Measurements from ENCODE around the gene SYK.
"Not testable (repeated sequence)": the region's sequence is repeated elsewhere in the genome, so short reads cannot be mapped to it uniquely, and the experiment has no call there.

Gene SYK

DNA sequence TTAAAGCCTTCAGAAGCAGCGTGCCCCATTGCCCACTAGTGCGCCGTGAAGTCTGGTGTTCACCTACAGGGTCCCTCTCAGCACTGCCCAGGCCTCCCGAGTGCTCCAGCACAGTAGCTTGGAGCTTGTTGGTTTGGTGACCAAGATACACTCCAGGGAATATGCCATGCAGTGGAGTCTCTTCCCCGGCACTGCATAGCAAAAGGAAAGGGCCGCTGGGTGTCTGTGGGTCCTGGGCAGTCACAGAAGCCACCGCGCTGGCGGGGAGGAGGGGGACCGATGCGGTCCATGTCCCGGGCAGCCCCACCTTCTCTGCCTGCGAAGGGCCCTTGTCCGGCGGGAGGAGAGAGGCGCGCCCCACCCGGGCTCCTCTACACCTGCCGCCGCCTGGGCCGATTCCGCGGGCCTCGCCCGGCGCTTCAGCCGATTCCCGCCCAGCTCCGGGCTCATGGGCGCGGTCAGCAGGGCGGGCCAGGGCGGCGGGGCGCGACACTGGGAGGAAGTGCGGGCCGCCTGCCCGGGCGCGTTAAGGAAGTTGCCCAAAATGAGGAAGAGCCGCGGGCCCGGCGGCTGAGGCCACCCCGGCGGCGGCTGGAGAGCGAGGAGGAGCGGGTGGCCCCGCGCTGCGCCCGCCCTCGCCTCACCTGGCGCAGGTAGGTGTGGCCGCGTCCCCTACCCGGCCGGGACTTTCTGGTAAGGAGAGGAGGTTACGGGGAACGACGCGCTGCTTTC, at the start of gene SYK:
Gene SYK (plus strand): TSS at position 579 of the 732 bp plus-strand sequence. CDS start 42,080 bp downstream, outside the sequence.
- peak; percentile 4 for DNase-seq (ENCODE audit: low read depth, low spot score)

- peak; percentile 56 for DNase-seq (ENCODE audit: low read depth, low spot score)
These were observed 45.9 kb upstream of the SYK start for GRCh38 chr9:90755514-90756371.

DNA sequence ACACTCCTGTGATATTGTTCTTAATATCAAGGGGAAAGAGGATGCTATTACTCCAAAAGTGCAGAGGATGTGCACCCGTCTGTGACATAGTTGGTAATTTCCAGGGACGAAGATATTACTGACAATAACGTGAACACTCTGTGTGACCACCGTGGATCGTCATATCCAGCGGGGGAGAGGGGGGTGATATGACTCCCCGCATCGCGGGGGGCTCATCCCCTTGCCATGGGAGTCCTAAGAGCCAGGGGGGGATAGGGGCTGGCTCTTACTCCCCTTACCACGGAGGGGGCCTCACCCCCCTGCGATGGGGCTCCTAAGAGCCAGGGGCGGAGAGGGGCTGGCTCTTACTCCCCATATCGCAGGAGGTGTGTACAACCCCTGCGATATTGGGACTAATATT, 41.0 kb upstream of the SYK start:
- not testable (repeated sequence) for DNase-seq (ENCODE audit: low read depth, low spot score)

DNA sequence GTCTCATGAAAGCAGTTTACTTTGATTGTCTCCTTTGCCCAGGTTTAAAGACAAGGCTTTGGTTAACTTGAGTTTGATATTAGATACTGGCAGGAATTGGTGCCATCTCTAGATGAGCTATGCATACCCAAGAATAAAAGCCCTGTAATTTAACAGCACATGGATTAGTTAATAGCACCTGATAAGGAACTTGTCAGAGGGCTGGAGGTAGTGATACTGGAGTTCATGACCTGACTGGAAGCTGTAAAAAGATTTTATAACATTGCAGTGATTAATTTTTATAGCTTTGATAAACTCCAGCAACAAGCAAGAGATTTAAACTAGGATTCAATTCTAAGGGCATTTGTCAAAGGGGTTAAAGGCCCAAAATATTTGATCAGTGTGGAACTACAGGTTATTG, 34.9 kb upstream of the SYK start:
- DNase-seq (ENCODE audit: low read depth, low spot score), result no peak

DNA sequence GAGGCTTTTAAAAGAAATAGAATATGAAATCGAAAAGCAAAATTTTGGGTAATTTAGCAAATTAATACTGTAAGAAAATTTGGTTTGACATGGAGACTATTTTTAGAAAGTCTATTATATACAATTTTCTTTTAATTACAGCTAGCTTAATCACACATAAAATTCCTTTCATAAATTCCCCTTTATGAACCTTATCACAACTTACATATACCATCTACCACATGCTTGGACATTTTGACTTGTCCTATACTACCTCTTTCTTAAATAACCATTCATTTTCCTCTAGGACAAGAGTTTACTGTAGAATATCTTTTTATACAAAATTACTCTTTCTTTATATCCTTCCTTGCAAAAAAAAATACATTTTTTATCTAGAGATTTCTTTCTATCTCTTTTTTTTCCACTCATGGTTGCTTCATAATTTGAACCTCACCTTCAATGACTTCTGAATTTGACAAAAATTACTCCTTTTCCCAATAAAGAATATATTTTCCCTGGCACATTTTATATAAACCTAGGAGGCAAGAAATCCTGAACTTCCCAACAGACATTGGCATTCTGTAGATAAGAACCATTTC, 34.0 kb upstream of the SYK start:
- no peak for DNase-seq (ENCODE audit: low read depth, low spot score)

DNA sequence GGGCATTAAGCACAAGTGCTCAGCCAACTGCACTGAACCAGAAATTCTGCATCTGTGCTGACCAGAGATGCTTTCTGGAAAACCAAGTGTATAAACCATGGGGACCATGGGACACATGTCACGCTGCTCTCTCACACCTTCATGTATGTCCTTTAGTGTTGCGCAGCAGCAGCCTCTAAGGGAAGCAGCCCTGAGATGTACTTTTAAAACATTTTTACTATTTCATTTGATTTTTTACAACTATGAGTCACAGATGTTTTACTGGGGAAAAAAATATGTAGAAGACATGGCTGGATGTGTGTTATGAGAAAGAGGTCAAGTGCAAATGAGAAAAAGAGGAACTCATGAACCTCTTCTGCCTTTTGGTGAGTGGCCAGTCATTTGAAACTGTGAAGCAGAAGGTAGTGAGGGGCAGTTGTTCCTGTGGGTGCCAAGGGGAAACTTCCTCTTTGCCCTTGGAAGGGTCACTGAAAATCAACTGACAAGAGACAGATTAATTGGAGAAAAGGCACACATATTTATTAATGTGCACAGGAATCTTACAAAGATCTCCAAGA, 31.4 kb upstream of the SYK start:
- DNase-seq (ENCODE audit: low read depth, low spot score), result no peak

- no peak for DNase-seq (ENCODE audit: low read depth, low spot score)
These were observed 30.7 kb upstream of the SYK start for GRCh38 chr9:90770927-90771326.

DNA sequence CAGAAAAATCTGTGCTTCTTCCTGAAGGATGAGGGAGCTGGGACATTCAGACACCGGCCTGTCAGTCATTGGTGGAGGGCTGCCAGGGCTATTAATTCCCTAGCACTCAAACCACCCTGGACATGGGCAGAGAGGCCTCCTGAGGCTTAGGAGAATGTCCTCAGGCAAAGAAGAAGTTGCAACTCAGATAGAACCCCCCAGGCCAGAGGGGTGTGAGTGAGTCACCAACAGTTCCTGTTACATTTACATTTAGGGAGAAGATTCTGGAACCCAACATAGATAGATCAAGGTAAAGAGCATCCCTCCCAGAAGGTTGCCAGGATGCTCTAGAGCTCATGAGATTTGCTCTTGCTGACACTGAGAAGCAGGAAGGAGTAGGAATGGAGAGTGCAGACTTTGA, 29.2 kb upstream of the SYK start:
- no peak for DNase-seq (ENCODE audit: low read depth, low spot score)

DNA sequence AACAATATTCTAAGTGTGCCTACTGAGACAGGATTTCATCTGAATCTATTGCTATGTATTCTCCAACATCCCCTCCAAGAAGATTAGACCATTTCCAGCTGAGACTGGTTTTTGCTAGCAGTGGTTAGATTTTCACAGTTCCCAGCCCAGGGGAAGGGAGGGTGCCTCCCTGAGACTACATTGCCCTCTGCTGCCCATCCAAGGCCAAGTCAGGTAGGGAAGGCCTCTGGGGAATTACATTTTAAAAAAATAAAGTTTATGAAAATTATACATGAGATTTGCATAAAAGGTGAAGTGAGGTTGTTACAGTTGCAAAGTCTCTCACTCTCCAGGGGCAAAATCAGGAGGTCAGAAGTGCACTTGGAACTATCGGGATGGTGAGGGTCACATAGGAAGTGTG, 28.0 kb upstream of the SYK start:
- DNase-seq (ENCODE audit: low read depth, low spot score), result peak; percentile 3

GRCh38 chr9:90774071-90774470, 27.5 kb upstream of the SYK start:
- no peak for DNase-seq (ENCODE audit: low read depth, low spot score)

DNA sequence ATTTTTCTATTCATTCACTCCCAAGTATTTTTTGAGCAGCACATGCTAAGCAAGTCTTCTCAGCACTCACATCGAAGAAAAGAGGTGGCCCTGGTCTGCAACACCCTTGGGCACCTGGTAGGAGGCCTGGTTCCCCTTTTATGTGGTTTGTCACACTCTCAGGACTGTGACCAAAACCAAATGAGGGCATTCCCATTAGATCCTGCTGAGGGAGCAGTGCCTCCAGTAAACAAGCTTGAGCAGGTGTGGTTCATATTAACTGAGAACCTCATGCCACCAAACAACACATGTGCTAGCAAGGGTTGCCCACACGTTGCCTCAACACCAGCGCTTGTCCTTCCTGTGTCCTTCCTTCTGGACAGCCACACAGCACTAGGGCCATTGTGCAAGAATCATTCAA, 26.9 kb upstream of the SYK start:
- DNase-seq (ENCODE audit: low read depth, low spot score), result no peak

GRCh38 chr9:90775657-90776056, 26.0 kb upstream of the SYK start:
- DNase-seq (ENCODE audit: low read depth, low spot score), result no peak

- no peak for DNase-seq (ENCODE audit: low read depth, low spot score)
These were observed 22.9 kb upstream of the SYK start for GRCh38 chr9:90778746-90779145.

GRCh38 chr9:90783552-90783951, 18.1 kb upstream of the SYK start:
- DNase-seq (ENCODE audit: low read depth, low spot score), result no peak

GRCh38 chr9:90783964-90784363, 17.7 kb upstream of the SYK start:
- DNase-seq (ENCODE audit: low read depth, low spot score), result no peak

DNA sequence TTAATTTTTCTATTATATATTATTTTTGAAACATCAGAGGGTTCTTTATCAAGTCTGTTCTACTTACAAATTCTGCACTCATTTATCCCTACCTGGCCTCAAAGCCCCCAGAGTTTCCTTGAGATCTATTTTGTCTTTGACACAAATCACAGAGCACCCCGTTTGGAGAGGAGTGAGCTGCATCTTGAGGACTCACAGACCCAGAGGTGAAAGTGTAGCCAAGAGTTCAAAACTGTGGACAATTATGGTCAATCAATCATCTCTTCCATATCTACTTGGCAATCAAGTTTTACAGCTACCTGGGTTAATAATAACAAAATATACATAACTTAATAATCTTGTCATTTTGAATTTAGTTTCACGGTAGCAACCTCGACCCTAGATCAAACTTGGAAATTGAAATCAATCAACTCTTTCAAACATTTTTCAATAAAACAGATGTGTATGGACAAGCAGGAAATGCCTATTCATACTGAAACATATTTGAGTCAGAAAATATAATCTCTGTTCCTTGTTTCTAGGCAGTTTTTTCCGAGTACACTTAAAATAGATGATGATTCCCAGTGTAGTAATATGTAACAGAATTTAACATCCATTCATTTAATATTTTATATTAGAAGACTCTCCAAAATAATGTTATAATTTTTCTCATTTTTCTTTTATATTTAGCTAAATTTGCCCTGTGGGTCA, 13.7 kb upstream of the SYK start:
- DNase-seq (ENCODE audit: low read depth, low spot score), result no peak

GRCh38 chr9:90788527-90788926, 13.1 kb upstream of the SYK start:
- not testable (repeated sequence) for DNase-seq (ENCODE audit: low read depth, low spot score)

DNA sequence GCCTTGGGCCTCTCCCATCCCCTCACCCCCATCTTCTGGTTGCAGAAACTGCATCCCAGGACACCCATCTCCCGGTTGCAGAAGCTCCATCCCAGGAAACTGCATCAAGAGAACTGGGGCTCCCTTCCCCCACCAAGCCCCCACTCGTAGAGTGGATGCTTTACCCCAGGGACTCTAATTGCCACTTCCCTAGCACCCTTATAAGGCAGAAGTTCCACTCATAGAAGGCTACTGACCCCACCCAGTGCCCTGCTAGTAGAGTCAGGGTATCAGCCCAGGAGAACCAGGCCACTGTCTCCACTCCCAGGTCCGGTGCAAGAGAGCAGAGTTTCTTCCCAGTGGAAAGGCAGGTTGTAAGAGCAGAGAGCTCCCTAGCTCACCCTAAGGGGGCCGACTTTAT, 12.2 kb upstream of the SYK start:
- no peak for DNase-seq (ENCODE audit: low read depth, low spot score)

DNA sequence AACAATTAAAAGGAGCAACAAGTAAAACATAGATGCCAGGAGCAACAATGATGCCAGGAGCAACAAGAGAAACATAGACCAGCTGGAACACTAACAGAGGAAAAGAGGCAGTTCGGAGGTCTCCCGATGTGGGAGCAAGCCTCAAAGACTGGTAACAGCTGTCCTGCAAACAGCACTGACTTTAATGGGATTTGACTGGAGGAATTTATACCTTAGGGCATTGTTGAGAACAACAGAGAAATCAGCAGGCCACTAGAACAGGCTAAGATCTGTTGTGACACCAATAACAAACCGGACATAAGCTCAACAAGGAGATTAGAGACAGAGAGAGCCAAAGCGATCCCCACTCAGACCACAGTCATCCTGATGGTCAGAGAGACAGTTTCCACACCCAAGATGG, 11.8 kb upstream of the SYK start:
- DNase-seq (ENCODE audit: low read depth, low spot score), result no peak

DNA sequence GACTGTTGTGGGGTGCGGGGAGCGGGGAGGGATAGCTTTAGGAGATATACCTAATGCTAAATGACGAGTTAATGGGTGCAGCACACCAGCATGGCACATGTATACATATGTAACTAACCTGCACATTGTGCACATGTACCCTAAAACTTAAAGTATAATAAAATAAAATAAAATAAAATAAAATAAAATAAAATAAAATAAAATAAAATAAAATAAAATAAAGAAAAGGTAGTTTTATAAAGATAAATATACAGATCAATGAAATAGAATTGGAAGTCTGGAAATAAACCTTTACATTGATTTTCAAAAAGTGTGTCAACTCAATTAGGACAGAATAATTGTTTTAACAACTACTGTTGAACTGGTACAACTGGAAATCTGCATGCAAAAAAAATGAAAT, 8.6 kb upstream of the SYK start:
- DNase-seq (ENCODE audit: low read depth, low spot score), result not testable (repeated sequence)

DNA sequence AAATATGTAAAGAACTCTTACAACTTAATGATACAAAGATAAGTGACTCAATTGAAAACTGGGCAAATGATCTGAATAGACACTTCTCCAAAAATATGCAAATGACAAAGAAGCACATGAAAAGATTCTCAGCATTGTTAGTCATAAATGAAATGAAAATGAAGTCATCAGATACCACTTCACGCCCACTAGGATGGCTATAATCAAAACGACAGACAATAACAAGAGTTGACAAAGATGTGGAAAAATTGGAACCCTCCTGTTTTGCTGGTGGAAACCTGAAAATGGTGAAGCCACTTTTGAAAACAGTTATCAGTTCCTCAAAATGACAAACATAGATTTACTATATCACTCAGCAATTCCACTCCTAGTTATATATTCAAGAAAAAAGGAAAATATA, 7.9 kb upstream of the SYK start:
- no peak for DNase-seq (ENCODE audit: low read depth, low spot score)

DNA sequence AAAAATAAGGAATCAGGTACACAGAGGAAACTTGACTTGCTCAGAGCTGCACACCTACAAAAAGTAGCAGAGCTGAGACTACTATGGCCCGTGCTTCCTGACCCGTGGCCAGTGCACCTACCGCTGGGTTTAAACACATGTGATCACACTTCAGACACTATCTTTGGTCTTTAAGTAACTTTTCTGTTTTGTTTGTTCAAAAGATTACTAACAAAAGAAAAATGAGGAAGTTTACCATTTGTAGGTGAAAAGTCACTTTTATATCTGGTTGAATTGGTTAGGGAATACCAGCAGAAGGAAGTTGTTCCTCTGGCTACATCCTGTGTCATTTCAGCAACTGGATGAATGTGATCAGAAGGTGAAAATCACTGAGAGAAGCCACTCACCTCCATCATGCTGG, 6.5 kb upstream of the SYK start:
- no peak for DNase-seq (ENCODE audit: low read depth, low spot score)
